Glomerular endothelial cell (primary cell): Measurements from ENCODE around the gene SOX14. TPM values are rescaled to one million over a fixed set of nuclear protein-coding genes. Genes with fewer than 3 reads are reported as not detected.

Experiments
- DNase-seq: peaks from one replicate; pipeline ENCODE4 v3.0.0-alpha.2; 2011; ENCODE audit warnings: low read depth, low spot score; ENCODE audit errors: extremely low read depth
- total RNA-seq: library from RNA; depleted of rRNA; stranded (reverse); fragments of >200 nt; gene quantifications from 2 replicates; pipeline ENCODE4 v1.2.3, GENCODE V29; 2015

The SOX14 gene
- not detected in 2 replicates for total RNA-seq

- DNase-seq: no peak
Measured at GRCh38 chr3:137764001-137764433, at the start of gene SOX14. Gene SOX14, plus strand, starts transcription at chr3:137764315. Its CDS starts 470 bp downstream, at chr3:137764785.

- no peak for DNase-seq
Measured at GRCh38 chr3:137714551-137714950, 49.6 kb upstream of the SOX14 start.

GRCh38 chr3:137724240-137724639 is 39.9 kb upstream of the SOX14 start:
- DNase-seq: no peak

- DNase-seq: no peak
Measured at GRCh38 chr3:137737208-137737607, 26.9 kb upstream of the SOX14 start.

GRCh38 chr3:137738710-137739109 is 25.4 kb upstream of the SOX14 start:
- DNase-seq: no peak

GRCh38 chr3:137743608-137744007 is 20.5 kb upstream of the SOX14 start:
- DNase-seq: no peak

GRCh38 chr3:137746808-137747207 is 17.3 kb upstream of the SOX14 start:
- no peak for DNase-seq

- no peak for DNase-seq
Measured at GRCh38 chr3:137759505-137759904, 4.6 kb upstream of the SOX14 start.

GRCh38 chr3:137760341-137761098 is 3.6 kb upstream of the SOX14 start:
- no peak for DNase-seq

- no peak for DNase-seq
Measured at GRCh38 chr3:137761099-137761562, 3.0 kb upstream of the SOX14 start.

GRCh38 chr3:137761563-137762503 is 2.3 kb upstream of the SOX14 start:
- no peak for DNase-seq

- no peak for DNase-seq
Measured at GRCh38 chr3:137762674-137763593, 1.2 kb upstream of the SOX14 start.

- no peak for DNase-seq
Measured at GRCh38 chr3:137763594-137763938, 549 bp upstream of the SOX14 start.

GRCh38 chr3:137764563-137765309 is 621 bp downstream of the SOX14 start:
- DNase-seq: no peak

GRCh38 chr3:137765310-137766033 is 1.4 kb downstream of the SOX14 start:
- DNase-seq: no peak

- no peak for DNase-seq
Measured at GRCh38 chr3:137766041-137766875, 2.1 kb downstream of the SOX14 start.

- no peak for DNase-seq
Measured at GRCh38 chr3:137766876-137767537, 2.9 kb downstream of the SOX14 start.
